WTC11 (cell line): ENCODE results near the gene MPHOSPH10.
"Not testable (repeated sequence)": the region's sequence is repeated elsewhere in the genome, so short reads cannot be mapped to it uniquely, and the experiment has no call there.

ENCODE experiments used
- ESRRA ChIP-seq: sonication (generic); formaldehyde crosslinking; IDR thresholded peaks from 2 replicates; pipeline ENCODE4 v1.8.1; 2022; ENCODE audit warnings: mild to moderate bottlenecking, missing genetic modification reagents, borderline replicate concordance
- MXD4 ChIP-seq: fragments of 250-450 bp; sonication (Bioruptor Pico); IDR thresholded peaks from 2 replicates; pipeline ENCODE4 v1.8.0; 2021; ENCODE audit warnings: mild to moderate bottlenecking, moderate library complexity, borderline replicate concordance
- NR2C2 ChIP-seq: sonication (generic); formaldehyde crosslinking; IDR thresholded peaks from 2 replicates; pipeline ENCODE4 v1.8.0; 2022; ENCODE audit warnings: mild to moderate bottlenecking, missing genetic modification reagents
- TF ChIP-seq, protein P1 (sequence below): fragments of 200-600 bp; IDR thresholded peaks from 2 replicates; pipeline ENCODE4 v1.8.0; 2022; ENCODE audit warnings: antibody characterized with exemption
- TF ChIP-seq, protein P2 (sequence below): sonication (generic); formaldehyde crosslinking; IDR thresholded peaks from 2 replicates; pipeline ENCODE4 v1.8.1; 2023; ENCODE audit warnings: mild to moderate bottlenecking, missing genetic modification reagents, borderline replicate concordance
- TF ChIP-seq, protein P3 (sequence below): sonication (generic); formaldehyde crosslinking; IDR thresholded peaks from 2 replicates; pipeline ENCODE4 v1.8.1; 2022; ENCODE audit warnings: low read depth, missing genetic modification reagents, borderline replicate concordance

DNA sequence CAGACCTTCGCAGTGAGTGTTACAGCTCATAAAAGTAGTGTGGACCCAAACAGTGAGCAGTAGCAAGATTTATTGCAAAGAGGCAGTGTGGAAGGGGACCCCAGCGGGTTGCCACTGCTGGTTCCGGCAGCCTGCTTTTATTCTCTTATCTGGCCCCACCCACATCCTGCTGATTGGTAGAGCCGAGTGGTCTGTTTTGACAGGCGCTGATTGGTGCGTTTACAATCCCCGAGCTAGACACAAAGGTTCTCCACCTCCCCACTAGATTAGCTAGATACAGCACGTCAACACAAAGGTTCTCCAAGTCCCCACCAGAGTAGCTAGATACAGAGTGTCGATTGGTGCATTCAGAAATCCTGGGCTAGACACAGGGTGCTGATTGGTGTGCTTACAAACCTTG, 38.6 kb upstream of the MPHOSPH10 start:
- TF ChIP-seq, protein P1, sequence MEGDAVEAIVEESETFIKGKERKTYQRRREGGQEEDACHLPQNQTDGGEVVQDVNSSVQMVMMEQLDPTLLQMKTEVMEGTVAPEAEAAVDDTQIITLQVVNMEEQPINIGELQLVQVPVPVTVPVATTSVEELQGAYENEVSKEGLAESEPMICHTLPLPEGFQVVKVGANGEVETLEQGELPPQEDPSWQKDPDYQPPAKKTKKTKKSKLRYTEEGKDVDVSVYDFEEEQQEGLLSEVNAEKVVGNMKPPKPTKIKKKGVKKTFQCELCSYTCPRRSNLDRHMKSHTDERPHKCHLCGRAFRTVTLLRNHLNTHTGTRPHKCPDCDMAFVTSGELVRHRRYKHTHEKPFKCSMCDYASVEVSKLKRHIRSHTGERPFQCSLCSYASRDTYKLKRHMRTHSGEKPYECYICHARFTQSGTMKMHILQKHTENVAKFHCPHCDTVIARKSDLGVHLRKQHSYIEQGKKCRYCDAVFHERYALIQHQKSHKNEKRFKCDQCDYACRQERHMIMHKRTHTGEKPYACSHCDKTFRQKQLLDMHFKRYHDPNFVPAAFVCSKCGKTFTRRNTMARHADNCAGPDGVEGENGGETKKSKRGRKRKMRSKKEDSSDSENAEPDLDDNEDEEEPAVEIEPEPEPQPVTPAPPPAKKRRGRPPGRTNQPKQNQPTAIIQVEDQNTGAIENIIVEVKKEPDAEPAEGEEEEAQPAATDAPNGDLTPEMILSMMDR: not testable (repeated sequence)
- TF ChIP-seq, protein P2, sequence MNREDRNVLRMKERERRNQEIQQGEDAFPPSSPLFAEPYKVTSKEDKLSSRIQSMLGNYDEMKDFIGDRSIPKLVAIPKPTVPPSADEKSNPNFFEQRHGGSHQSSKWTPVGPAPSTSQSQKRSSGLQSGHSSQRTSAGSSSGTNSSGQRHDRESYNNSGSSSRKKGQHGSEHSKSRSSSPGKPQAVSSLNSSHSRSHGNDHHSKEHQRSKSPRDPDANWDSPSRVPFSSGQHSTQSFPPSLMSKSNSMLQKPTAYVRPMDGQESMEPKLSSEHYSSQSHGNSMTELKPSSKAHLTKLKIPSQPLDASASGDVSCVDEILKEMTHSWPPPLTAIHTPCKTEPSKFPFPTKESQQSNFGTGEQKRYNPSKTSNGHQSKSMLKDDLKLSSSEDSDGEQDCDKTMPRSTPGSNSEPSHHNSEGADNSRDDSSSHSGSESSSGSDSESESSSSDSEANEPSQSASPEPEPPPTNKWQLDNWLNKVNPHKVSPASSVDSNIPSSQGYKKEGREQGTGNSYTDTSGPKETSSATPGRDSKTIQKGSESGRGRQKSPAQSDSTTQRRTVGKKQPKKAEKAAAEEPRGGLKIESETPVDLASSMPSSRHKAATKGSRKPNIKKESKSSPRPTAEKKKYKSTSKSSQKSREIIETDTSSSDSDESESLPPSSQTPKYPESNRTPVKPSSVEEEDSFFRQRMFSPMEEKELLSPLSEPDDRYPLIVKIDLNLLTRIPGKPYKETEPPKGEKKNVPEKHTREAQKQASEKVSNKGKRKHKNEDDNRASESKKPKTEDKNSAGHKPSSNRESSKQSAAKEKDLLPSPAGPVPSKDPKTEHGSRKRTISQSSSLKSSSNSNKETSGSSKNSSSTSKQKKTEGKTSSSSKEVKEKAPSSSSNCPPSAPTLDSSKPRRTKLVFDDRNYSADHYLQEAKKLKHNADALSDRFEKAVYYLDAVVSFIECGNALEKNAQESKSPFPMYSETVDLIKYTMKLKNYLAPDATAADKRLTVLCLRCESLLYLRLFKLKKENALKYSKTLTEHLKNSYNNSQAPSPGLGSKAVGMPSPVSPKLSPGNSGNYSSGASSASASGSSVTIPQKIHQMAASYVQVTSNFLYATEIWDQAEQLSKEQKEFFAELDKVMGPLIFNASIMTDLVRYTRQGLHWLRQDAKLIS (CRISPR knock-in tag): not testable (repeated sequence)
- TF ChIP-seq, protein P3, sequence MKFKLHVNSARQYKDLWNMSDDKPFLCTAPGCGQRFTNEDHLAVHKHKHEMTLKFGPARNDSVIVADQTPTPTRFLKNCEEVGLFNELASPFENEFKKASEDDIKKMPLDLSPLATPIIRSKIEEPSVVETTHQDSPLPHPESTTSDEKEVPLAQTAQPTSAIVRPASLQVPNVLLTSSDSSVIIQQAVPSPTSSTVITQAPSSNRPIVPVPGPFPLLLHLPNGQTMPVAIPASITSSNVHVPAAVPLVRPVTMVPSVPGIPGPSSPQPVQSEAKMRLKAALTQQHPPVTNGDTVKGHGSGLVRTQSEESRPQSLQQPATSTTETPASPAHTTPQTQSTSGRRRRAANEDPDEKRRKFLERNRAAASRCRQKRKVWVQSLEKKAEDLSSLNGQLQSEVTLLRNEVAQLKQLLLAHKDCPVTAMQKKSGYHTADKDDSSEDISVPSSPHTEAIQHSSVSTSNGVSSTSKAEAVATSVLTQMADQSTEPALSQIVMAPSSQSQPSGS (CRISPR knock-in tag): not testable (repeated sequence)
- not testable (repeated sequence) for TF ChIP-seq ESRRA; NR2C2 (CRISPR knock-in tag); MXD4 (CRISPR knock-in tag)
